ENCODE data around the gene EGLN1.

The EGLN1 gene

DNA sequence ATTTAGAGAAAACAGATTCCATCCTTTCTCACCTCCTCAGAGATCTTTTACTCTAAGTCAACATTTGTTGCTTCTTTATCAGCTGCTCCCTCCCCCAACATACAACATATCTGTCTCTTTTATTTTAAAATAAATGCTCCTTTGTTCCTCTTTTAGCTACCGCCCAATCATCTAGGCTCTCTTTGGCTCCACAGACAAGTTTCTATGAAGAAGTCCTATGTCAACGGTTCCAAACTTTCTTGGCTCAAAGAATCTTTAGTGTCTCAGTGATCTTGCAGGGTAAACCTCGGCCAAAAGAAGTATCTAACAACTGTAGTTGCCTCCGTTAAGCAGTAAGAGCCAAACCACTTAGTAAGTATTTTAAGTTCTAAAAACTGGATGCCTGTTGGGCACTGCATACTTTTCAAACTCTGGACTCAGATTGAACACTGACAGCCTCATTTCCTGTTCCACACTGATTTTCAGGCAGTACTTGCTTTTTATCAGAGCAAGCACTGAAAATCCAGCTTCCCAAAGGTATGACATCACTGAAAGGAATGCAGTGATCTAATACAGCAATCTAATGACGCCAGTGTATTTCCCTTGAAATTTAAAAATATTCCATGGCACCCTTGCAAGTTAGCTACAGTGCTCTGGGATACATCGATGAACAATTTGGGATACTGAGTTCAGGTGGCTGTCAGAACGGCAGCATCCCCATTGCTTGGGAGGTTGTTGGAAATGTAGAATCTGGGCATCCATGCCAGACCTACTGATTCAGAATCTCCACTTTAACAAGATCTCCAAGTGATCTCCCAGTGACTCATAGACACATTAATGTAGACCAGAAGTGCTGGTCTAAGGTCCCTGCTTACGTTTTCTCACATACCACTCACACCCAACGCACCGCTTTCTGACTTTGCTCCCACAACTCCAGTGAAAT is 26.8 kb downstream of the EGLN1 start:
- no peak for DNase-seq

DNA sequence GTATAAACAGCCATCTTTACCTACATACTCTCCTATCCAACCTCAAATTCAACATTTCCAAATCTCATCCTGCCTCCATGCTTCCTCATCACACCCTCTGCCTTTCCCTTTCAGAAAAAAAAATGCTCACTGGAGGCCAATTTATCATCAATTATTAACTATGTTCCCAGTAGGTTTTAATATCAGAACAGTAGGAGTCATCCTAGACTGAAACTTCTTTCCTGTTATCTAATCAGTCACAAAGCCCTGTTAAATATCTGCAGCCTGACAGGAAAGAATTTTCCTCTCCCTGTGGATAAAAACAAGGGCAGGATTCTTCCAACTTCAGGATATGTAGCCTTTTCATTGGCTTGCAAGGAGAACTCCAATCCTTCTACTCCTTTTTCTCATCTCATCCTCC is 28.4 kb downstream of the EGLN1 start:
- no peak for DNase-seq

GRCh38 chr1:231392389-231393131 is 29.5 kb downstream of the EGLN1 start:
- DNase-seq: no peak

DNA sequence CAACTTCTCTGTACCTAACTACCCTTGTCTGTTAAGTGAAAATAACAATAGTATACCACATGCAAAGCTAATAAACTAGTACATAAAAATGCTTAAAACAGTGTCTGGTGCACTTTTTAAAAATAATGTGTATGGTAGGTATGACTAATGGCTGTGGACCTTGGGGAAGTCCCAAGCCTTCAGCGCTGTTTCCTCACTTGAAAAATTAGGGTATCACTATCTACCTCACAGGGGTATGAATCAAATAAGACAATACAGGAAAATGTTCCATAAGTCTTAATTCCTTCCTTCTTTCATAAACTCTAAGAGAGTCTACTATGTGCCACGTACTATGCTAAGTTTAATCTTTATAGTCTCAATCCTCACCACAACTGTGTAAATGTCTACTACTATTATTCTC is 32.0 kb downstream of the EGLN1 start:
- DNase-seq: no peak

- no peak for DNase-seq
Measured at GRCh38 chr1:231387770-231388669, 34.1 kb downstream of the EGLN1 start.

GRCh38 chr1:231386466-231386865 is 35.6 kb downstream of the EGLN1 start:
- no peak for DNase-seq

- no peak for DNase-seq
Measured at GRCh38 chr1:231385416-231385748, 36.7 kb downstream of the EGLN1 start.

DNA sequence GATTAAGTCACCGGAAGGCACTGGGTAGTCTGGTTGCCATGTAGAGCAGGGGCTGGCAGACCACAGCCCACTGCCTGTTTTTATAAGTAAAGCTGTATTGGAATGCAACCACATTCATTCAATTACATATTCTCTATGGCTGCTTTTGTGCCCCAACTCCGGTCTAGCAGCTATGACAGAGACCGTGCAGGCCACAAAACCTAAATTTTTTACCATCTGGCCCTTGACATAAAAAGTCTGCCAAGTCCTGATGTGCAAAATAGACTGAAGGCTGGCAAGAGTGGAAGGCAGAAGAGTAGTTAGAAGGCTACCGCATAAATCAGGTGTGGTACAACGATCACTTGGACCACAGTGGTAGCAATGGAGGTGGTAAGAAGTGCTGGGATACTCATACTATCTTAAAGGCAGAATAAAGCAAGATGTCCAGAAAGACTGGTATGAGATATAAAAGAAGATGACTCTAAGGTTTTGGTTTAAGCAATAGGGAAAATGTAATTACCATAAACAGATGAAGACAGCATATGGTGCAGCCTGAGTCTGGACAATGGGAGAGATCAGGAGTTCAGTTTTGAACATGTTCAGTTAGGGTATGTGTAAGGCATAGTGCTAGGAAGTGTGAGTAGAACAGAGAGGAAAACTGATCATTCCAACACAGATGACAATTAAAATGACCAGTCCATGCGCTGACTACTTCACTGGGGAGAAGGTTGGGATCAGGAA is 37.2 kb downstream of the EGLN1 start:
- no peak for DNase-seq

- DNase-seq: no peak
Measured at GRCh38 chr1:231383159-231383860, 38.8 kb downstream of the EGLN1 start.

GRCh38 chr1:231382426-231382825 is 39.7 kb downstream of the EGLN1 start:
- no peak for DNase-seq

DNA sequence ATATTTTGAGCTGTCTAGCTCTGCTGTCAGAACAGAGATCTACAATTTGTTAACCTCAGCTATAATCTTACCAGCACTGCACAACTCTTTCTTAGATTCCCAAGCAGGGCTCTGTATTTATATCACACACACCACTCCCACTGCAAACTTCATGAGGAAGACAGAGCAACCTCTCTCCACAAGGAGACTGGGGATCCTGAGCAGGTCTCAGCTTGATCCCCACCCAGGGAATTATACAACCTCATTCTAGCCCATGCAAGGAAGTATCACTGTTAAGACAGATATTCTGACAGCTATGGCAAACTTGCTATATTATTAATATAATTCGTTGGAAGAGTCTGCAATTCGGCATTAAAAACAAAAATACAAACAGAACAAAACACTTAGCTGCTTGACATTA is 40.4 kb downstream of the EGLN1 start:
- DNase-seq: no peak

DNA sequence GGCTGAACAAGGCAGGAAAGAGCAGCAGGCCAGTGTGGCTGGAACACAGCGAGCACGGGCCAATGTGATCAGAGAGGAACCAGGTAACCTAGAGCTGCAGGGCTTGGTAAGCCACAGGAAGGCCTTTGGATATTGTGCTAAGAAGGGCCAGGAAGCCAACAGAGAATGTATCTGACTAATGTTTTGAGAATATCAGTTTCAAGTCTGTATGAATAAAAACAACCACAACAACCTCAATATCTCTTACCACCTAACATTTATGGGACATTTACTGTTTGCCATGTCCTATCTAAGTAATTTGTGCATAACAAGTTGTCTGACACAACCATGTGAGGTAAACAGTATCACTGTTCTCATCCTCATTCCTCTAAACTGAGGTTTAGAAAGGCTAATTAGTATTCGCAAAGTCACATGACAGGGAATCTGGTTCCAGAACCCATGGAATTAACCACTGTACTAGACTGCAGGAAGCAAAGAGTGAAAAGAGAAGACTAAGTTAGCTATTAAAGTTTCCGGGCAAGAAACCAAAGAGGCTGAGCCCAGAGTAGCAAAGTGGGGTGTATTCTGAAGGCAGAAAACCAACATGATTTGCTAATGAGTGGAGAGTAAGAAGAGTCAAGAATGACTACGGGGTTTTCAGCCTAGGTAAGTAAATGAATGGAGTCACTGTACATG is 45.1 kb downstream of the EGLN1 start:
- DNase-seq: no peak

GRCh38 chr1:231376101-231376500 is 46.0 kb downstream of the EGLN1 start:
- no peak for DNase-seq

- DNase-seq: no peak
Measured at GRCh38 chr1:231374394-231374793, 47.7 kb downstream of the EGLN1 start.

GRCh38 chr1:231372501-231372900 is 49.6 kb downstream of the EGLN1 start:
- no peak for DNase-seq

DNA sequence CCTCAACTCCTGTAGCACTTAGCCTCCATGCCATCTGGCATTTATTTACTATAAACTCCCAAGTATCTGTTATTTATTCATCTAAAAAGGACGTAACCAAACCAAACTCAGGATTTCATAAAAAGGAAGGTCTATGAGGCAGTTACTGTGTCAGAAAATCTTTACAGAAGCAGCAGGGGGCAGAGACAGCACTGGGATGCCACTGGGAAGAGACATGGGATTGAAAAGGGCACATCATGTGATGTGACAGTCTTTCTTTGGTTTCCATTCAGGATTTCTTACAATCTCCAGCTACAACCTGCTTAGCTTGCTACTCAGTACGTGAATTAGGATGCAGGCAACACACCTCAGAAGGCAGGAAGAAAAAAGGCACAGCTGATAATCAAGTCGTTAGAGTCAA is 52.8 kb downstream of the EGLN1 start:
- no peak for DNase-seq

GRCh38 chr1:231364192-231364591 is 57.9 kb downstream of the EGLN1 start:
- DNase-seq: no peak

DNA sequence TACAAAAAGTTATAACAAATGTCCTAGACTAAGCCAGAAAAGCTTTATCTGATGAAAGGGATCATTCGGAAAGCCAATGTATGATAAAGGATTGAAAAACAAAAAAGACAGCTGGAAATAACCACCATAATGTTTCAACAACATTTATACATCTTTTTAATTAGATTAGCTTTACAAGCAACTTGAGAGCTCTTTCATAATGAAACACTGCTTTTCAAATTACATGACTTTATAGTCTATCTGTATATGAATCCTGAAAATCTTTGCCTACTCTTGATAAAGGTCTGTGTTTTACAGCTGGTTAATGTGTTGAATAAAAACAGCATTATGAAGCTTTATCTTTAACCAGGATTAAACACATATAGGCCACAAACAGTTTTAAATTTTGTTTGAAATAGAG is 58.5 kb downstream of the EGLN1 start:
- DNase-seq: no peak

GRCh38 chr1:231362325-231362724 is 59.8 kb downstream of the EGLN1 start:
- no peak for DNase-seq

DNA sequence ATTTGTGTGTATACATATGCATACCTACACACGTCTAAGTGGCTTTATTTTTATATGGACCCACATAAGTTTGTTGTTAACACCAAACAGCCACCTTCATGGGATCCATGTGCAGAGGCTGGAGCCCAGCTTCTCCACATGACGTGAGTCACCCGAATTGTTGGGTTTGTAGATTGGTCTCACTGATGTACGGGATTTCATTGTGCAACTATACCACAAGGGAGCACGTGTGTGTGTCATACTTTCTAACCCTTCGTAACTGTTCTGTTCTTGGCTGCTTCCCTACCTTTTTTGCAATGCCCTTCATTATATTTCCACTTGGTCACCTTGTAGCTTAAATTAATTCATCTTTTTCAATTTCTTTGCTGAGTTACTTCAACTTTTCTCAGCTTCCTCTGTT is 63.0 kb downstream of the EGLN1 start:
- DNase-seq: no peak

DNA sequence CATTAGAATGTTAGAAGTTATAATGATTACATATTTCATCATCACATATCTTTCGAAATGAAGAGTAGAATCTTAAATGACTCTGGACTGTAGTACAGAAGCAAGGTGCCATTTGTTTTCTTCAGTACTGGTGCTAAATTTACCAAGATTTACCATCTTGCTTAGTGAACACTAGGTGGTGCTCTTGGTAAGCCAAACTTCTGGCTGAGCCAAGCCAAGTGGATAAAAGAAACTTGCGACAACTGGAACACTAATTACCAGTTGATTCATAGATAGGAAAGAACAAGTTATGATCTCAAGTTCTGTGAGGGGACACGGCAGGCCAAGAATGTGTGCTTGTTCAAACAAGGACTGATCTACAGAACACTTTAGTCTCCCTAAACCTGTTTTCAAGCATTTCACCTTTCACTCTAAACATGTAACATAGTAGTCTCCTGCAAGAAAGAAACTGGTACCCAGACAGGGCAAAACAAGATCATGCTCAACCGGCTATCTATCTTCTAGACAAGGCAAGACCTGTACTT is 64.2 kb downstream of the EGLN1 start:
- DNase-seq: no peak
